Peyer's patch (tissue), 4 donors: ENCODE data around the gene UBIAD1.

Source experiments
- CTCF ChIP-seq, 6 experiments: fragments of 450-650 bp in 4 of 6; fragments of 200-600 bp in 2 of 6; sonication (generic) in 1 of 6; IDR thresholded peaks; one replicate each; pipeline ENCODE4 v1.5.1; 2017 to 2019; ENCODE audit warnings: antibody characterized with exemption in 6 of 6, mild to moderate bottlenecking in 3 of 6, moderate library complexity in 1 of 6
- POLR2A ChIP-seq, 2 donors: fragments of 450-650 bp; IDR thresholded peaks; one replicate each; pipeline ENCODE4 v1.5.1; 2017; ENCODE audit warnings: antibody characterized with exemption in 2 of 2, mild to moderate bottlenecking in 2 of 2, moderate library complexity in 2 of 2

GRCh38 chr1:11324567-11325165 is 51.7 kb downstream of the UBIAD1 start:
- TF ChIP-seq CTCF (IDR thresholded peaks at IDR 0.05) (no peak), POLR2A (IDR thresholded peaks at IDR 0.05) (no peak)
